ENCODE results near the gene TMEM80.

Gene TMEM80

GRCh38 chr11:660281-660680 lies 35.3 kb upstream of the TMEM80 start:
- no peak for TF ChIP-seq CTCF (conservative IDR thresholded peaks at IDR 0.05; ENCODE audit: low read length)
- no peak for TF ChIP-seq EZH2phosphoT487 (IDR thresholded peaks at IDR 0.05; ENCODE audit: borderline replicate concordance)
- Histone ChIP-seq H3K9ac (ENCODE audit: low read depth, low read length, poor library complexity, severe bottlenecking) (no peak overlapping the region), H3K4me2 (ENCODE audit: low read depth, low read length, poor library complexity, severe bottlenecking) (no peak overlapping the region), H3K4me3 (ENCODE audit: low read length, poor library complexity, severe bottlenecking) (no peak overlapping the region), H4K20me1 (ENCODE audit: insufficient read depth, low read length, poor library complexity, severe bottlenecking) (no peaks in the 10 kb centered on the region), H3K27me3 (ENCODE audit: insufficient read depth, low read length, poor library complexity, severe bottlenecking) (no peaks in the 10 kb centered on the region), H3F3A (ENCODE audit: low read depth) (no peaks in the 10 kb centered on the region), H2AFZ (ENCODE audit: low read length) (no peak overlapping the region), H3K9me3 (ENCODE audit: insufficient read depth, low read depth, low read length) (no peaks in the 10 kb centered on the region), H3K79me2 (ENCODE audit: insufficient read depth, low read length) (no peaks in the 10 kb centered on the region), H3K36me3 (ENCODE audit: insufficient read depth, low read length) (peaks cover 42% of the 10 kb centered on the region; the same call in 1 of the 2 replicates), H3K9me2 (replicated peaks; ENCODE audit: low read depth, low read length) (no peaks in the 10 kb centered on the region), H3K4me1 (ENCODE audit: insufficient read depth, low read length, poor library complexity, severe bottlenecking) (no peaks in the 10 kb centered on the region)

- H3F3A ChIP-seq (ENCODE audit: low read depth): no peaks in the 10 kb centered on the region
- no peak overlapping the region for H2AFZ ChIP-seq (ENCODE audit: low read length)
- H3K9me3 ChIP-seq (ENCODE audit: insufficient read depth, low read depth, low read length): no peaks in the 10 kb centered on the region
- no peak overlapping the region for H3K4me3 ChIP-seq (ENCODE audit: low read length, poor library complexity, severe bottlenecking)
- no peaks in the 10 kb centered on the region for H3K9me2 ChIP-seq (replicated peaks; ENCODE audit: low read depth, low read length)
- H3K79me2 ChIP-seq (ENCODE audit: insufficient read depth, low read length): no peaks in the 10 kb centered on the region
- H3K4me1 ChIP-seq (ENCODE audit: insufficient read depth, low read length, poor library complexity, severe bottlenecking): no peaks in the 10 kb centered on the region
- TF ChIP-seq CTCF (conservative IDR thresholded peaks at IDR 0.05; ENCODE audit: low read length): no peak
- TF ChIP-seq EZH2phosphoT487 (IDR thresholded peaks at IDR 0.05; ENCODE audit: borderline replicate concordance): no peak
- no peaks in the 10 kb centered on the region for H4K20me1 ChIP-seq (ENCODE audit: insufficient read depth, low read length, poor library complexity, severe bottlenecking)
- no peak overlapping the region for H3K4me2 ChIP-seq (ENCODE audit: low read depth, low read length, poor library complexity, severe bottlenecking)
- H3K27me3 ChIP-seq (ENCODE audit: insufficient read depth, low read length, poor library complexity, severe bottlenecking): no peaks in the 10 kb centered on the region
- H3K36me3 ChIP-seq (ENCODE audit: insufficient read depth, low read length): peaks cover 43% of the 10 kb centered on the region; the same call in 1 of the 2 replicates
- no peak overlapping the region for H3K9ac ChIP-seq (ENCODE audit: low read depth, low read length, poor library complexity, severe bottlenecking)
Measured at GRCh38 chr11:660681-661444, 34.8 kb upstream of the TMEM80 start.

- H3K27me3 ChIP-seq (ENCODE audit: insufficient read depth, low read length, poor library complexity, severe bottlenecking): no peaks in the 10 kb centered on the region
- H3K9me2 ChIP-seq (replicated peaks; ENCODE audit: low read depth, low read length): no peaks in the 10 kb centered on the region
- no peak overlapping the region for H3K4me2 ChIP-seq (ENCODE audit: low read depth, low read length, poor library complexity, severe bottlenecking)
- H3K36me3 ChIP-seq (ENCODE audit: insufficient read depth, low read length): peaks cover 39% of the 10 kb centered on the region; the same call in 1 of the 2 replicates
- no peak overlapping the region for H3K4me3 ChIP-seq (ENCODE audit: low read length, poor library complexity, severe bottlenecking)
- TF ChIP-seq EZH2phosphoT487 (IDR thresholded peaks at IDR 0.05; ENCODE audit: borderline replicate concordance): no peak
- TF ChIP-seq CTCF (conservative IDR thresholded peaks at IDR 0.05; ENCODE audit: low read length): peak; percentile 86
- no peaks in the 10 kb centered on the region for H3F3A ChIP-seq (ENCODE audit: low read depth)
- H3K9ac ChIP-seq (ENCODE audit: low read depth, low read length, poor library complexity, severe bottlenecking): no peak overlapping the region
- no peak overlapping the region for H2AFZ ChIP-seq (ENCODE audit: low read length)
- H3K79me2 ChIP-seq (ENCODE audit: insufficient read depth, low read length): no peaks in the 10 kb centered on the region
- H3K9me3 ChIP-seq (ENCODE audit: insufficient read depth, low read depth, low read length): no peaks in the 10 kb centered on the region
- no peaks in the 10 kb centered on the region for H3K4me1 ChIP-seq (ENCODE audit: insufficient read depth, low read length, poor library complexity, severe bottlenecking)
- no peaks in the 10 kb centered on the region for H4K20me1 ChIP-seq (ENCODE audit: insufficient read depth, low read length, poor library complexity, severe bottlenecking)
Measured at GRCh38 chr11:662689-663274, 32.8 kb upstream of the TMEM80 start.
